ENCODE measurements around the gene PPP1R9B.

- no peak for TF ChIP-seq CTCF (IDR thresholded peaks at IDR 0.05; ENCODE audit: low read depth, low read length)
- no peak for TF ChIP-seq EZH2phosphoT487 (IDR thresholded peaks at IDR 0.05; ENCODE audit: low read depth)
Observed at GRCh38 chr17:50097455-50097854, 53.0 kb downstream of the PPP1R9B start.

Data from OCI-LY3 (cell line).